SJSA1 (cell line): ENCODE measurements around the gene KIF16B. TPM values are rescaled to one million over a fixed set of nuclear protein-coding genes. Genes with fewer than 3 reads are reported as not detected.

ENCODE experiments used
- DNase-seq, 2 experiments: peaks; one replicate each; pipeline ENCODE4 v3.0.0-alpha.2; 2015 to 2020; ENCODE audit warnings: low spot score in 2 of 2, low read depth in 1 of 2
- H3K27ac ChIP-seq: fragments of 250-450 bp; sonication (Bioruptor Pico); 2 replicates; pipeline ENCODE4 v1.5.1; 2020; ENCODE audit warnings: mild to moderate bottlenecking, moderate library complexity
- H3K27me3 ChIP-seq: fragments of 250-450 bp; sonication (Bioruptor Pico); replicated peaks from 2 replicates; pipeline ENCODE4 v1.5.1; 2020; ENCODE audit warnings: mild to moderate bottlenecking, moderate library complexity
- H3K36me3 ChIP-seq: fragments of 250-450 bp; sonication (Bioruptor Pico); 2 replicates; pipeline ENCODE4 v1.5.1; 2020; ENCODE audit warnings: mild to moderate bottlenecking
- H3K4me1 ChIP-seq: fragments of 250-450 bp; sonication (Bioruptor Pico); replicated peaks from 2 replicates; pipeline ENCODE4 v1.6.1; 2021; ENCODE audit warnings: mild to moderate bottlenecking
- H3K4me3 ChIP-seq: fragments of 250-450 bp; sonication (Bioruptor Pico); 2 replicates; pipeline ENCODE4 v1.5.1; 2020; ENCODE audit warnings: mild to moderate bottlenecking
- H3K9me3 ChIP-seq: fragments of 250-450 bp; sonication (Bioruptor Pico); replicated peaks from 2 replicates; pipeline ENCODE4 v1.5.1; 2020; ENCODE audit warnings: mild to moderate bottlenecking
- total RNA-seq: library from RNA; depleted of rRNA; stranded (reverse); fragments of >200 nt; shearing (Covaris generic); gene quantifications from 2 replicates; pipeline ENCODE4 v1.2.3, GENCODE V29; 2014

KIF16B gene
- total RNA-seq, 1 experiment from 2014 or later: 3.7 TPM

GRCh38 chr20:16481977-16482376, 91.3 kb downstream of the KIF16B start:
- no peaks in the 10 kb centered on the region for H3K27me3 ChIP-seq
- no peaks in the 10 kb centered on the region for H3K9me3 ChIP-seq

GRCh38 chr20:16479666-16480065, 93.6 kb downstream of the KIF16B start:
- Histone ChIP-seq H3K27me3 (no peaks in the 10 kb centered on the region), H3K4me3 (no peak overlapping the region), H3K9me3 (no peaks in the 10 kb centered on the region), H3K4me1 (no peaks in the 10 kb centered on the region), H3K27ac (no peak overlapping the region), H3K36me3 (no peaks in the 10 kb centered on the region)
- DNase-seq: no peak

More at GRCh38 chr20:16481977-16482376, 91.3 kb downstream of the KIF16B start:
- DNase-seq: no peak
- no peak overlapping the region for H3K27ac ChIP-seq
- H3K4me1 ChIP-seq: no peaks in the 10 kb centered on the region
- H3K4me3 ChIP-seq: no peak overlapping the region
- no peaks in the 10 kb centered on the region for H3K36me3 ChIP-seq

- no peak overlapping the region for H3K4me3 ChIP-seq
- no peaks in the 10 kb centered on the region for H3K9me3 ChIP-seq
- H3K27ac ChIP-seq: no peak overlapping the region
- H3K27me3 ChIP-seq: no peaks in the 10 kb centered on the region
- no peak for DNase-seq
- H3K4me1 ChIP-seq: no peaks in the 10 kb centered on the region
- H3K36me3 ChIP-seq: no peaks in the 10 kb centered on the region
Observed at GRCh38 chr20:16477632-16478031, 95.6 kb downstream of the KIF16B start.

- Histone ChIP-seq H3K4me3 (no peak overlapping the region), H3K27me3 (no peaks in the 10 kb centered on the region), H3K27ac (no peak overlapping the region), H3K36me3 (no peaks in the 10 kb centered on the region), H3K9me3 (no peaks in the 10 kb centered on the region), H3K4me1 (no peaks in the 10 kb centered on the region)
- peak in 1 of 2 experiments; percentile 24 for DNase-seq
Observed at GRCh38 chr20:16476032-16476431, 97.2 kb downstream of the KIF16B start.

GRCh38 chr20:16475225-16475624, 98.0 kb downstream of the KIF16B start:
- H3K4me3 ChIP-seq: no peak overlapping the region
- H3K27ac ChIP-seq: no peak overlapping the region
- no peaks in the 10 kb centered on the region for H3K36me3 ChIP-seq
- H3K9me3 ChIP-seq: no peaks in the 10 kb centered on the region
- H3K4me1 ChIP-seq: no peaks in the 10 kb centered on the region
- no peak for DNase-seq
- no peaks in the 10 kb centered on the region for H3K27me3 ChIP-seq

GRCh38 chr20:16474363-16474762, 98.9 kb downstream of the KIF16B start:
- Histone ChIP-seq H3K4me1 (no peaks in the 10 kb centered on the region), H3K27me3 (no peaks in the 10 kb centered on the region), H3K4me3 (no peak overlapping the region), H3K27ac (no peak overlapping the region), H3K9me3 (no peaks in the 10 kb centered on the region), H3K36me3 (no peaks in the 10 kb centered on the region)
- no peak for DNase-seq

GRCh38 chr20:16472045-16472872, 101.0 kb downstream of the KIF16B start:
- Histone ChIP-seq H3K4me1 (no peaks in the 10 kb centered on the region), H3K27me3 (no peaks in the 10 kb centered on the region), H3K4me3 (no peak overlapping the region), H3K27ac (no peak overlapping the region), H3K9me3 (no peaks in the 10 kb centered on the region), H3K36me3 (no peaks in the 10 kb centered on the region)
- no peak for DNase-seq

- Histone ChIP-seq H3K27ac (no peak overlapping the region), H3K36me3 (no peaks in the 10 kb centered on the region), H3K27me3 (no peaks in the 10 kb centered on the region), H3K9me3 (no peaks in the 10 kb centered on the region), H3K4me3 (no peak overlapping the region), H3K4me1 (no peaks in the 10 kb centered on the region)
- DNase-seq: no peak
Observed at GRCh38 chr20:16469395-16469905, 103.8 kb downstream of the KIF16B start.

GRCh38 chr20:16462711-16463110, 110.5 kb downstream of the KIF16B start:
- DNase-seq: no peak

GRCh38 chr20:16459019-16459700, 114.1 kb downstream of the KIF16B start:
- DNase-seq: no peak
- Histone ChIP-seq H3K36me3 (no peaks in the 10 kb centered on the region), H3K27ac (no peak overlapping the region), H3K27me3 (no peaks in the 10 kb centered on the region), H3K4me1 (no peaks in the 10 kb centered on the region), H3K9me3 (no peaks in the 10 kb centered on the region), H3K4me3 (no peak overlapping the region)

More at GRCh38 chr20:16462711-16463110, 110.5 kb downstream of the KIF16B start:
- H3K36me3 ChIP-seq: no peaks in the 10 kb centered on the region
- no peak overlapping the region for H3K4me3 ChIP-seq
- H3K27ac ChIP-seq: no peak overlapping the region
- no peaks in the 10 kb centered on the region for H3K4me1 ChIP-seq
- H3K9me3 ChIP-seq: no peaks in the 10 kb centered on the region
- H3K27me3 ChIP-seq: no peaks in the 10 kb centered on the region

- no peaks in the 10 kb centered on the region for H3K4me1 ChIP-seq
- no peak overlapping the region for H3K4me3 ChIP-seq
- H3K27ac ChIP-seq: no peak overlapping the region
- H3K36me3 ChIP-seq: no peaks in the 10 kb centered on the region
- no peak for DNase-seq
- H3K9me3 ChIP-seq: no peaks in the 10 kb centered on the region
- no peaks in the 10 kb centered on the region for H3K27me3 ChIP-seq
Observed at GRCh38 chr20:16457514-16457913, 115.7 kb downstream of the KIF16B start.

- H3K27me3 ChIP-seq: no peaks in the 10 kb centered on the region
Observed at GRCh38 chr20:16455324-16455723, 117.9 kb downstream of the KIF16B start.

GRCh38 chr20:16451982-16452381, 121.3 kb downstream of the KIF16B start:
- Histone ChIP-seq H3K9me3 (no peaks in the 10 kb centered on the region), H3K4me3 (no peak overlapping the region), H3K27me3 (no peaks in the 10 kb centered on the region), H3K36me3 (no peaks in the 10 kb centered on the region), H3K27ac (no peak overlapping the region), H3K4me1 (no peaks in the 10 kb centered on the region)
- DNase-seq: no peak

More at GRCh38 chr20:16455324-16455723, 117.9 kb downstream of the KIF16B start:
- no peak overlapping the region for H3K4me3 ChIP-seq
- H3K36me3 ChIP-seq: no peaks in the 10 kb centered on the region
- H3K4me1 ChIP-seq: no peaks in the 10 kb centered on the region
- no peak for DNase-seq
- no peaks in the 10 kb centered on the region for H3K9me3 ChIP-seq
- no peak overlapping the region for H3K27ac ChIP-seq

- Histone ChIP-seq H3K27ac (no peak overlapping the region), H3K27me3 (no peaks in the 10 kb centered on the region), H3K4me3 (no peak overlapping the region), H3K4me1 (no peaks in the 10 kb centered on the region), H3K9me3 (no peaks in the 10 kb centered on the region), H3K36me3 (no peaks in the 10 kb centered on the region)
- DNase-seq: no peak
Observed at GRCh38 chr20:16451001-16451400, 122.2 kb downstream of the KIF16B start.
